ENCODE results near the gene SENP7. TPM values are rescaled to one million over a fixed set of nuclear protein-coding genes. Genes with fewer than 3 reads are reported as not detected.

Gene SENP7
- total RNA-seq, 1 donor from 2014 or later, result 10.8 TPM

- H3K9me3 Mint-ChIP-seq (ENCODE audit: unreplicated experiment), result no peaks in the 10 kb centered on the region
- Histone ChIP-seq H3K36me3 (ENCODE audit: insufficient read depth, low read length) (no peaks in the 10 kb centered on the region), H2AFZ (ENCODE audit: low read depth, low read length) (no peak overlapping the region), H4K20me1 (ENCODE audit: insufficient read depth, low read length) (no peaks in the 10 kb centered on the region), H3K79me2 (ENCODE audit: insufficient read depth, low read length) (no peaks in the 10 kb centered on the region), H3K27me3 (ENCODE audit: insufficient read depth, low read length) (no peaks in the 10 kb centered on the region), H3K9me3 (ENCODE audit: insufficient read depth, low read depth, low read length) (no peaks in the 10 kb centered on the region), H3K4me2 (ENCODE audit: low read length) (no peak overlapping the region), H3K4me3 (ENCODE audit: insufficient read depth, low read depth, low read length) (no peak overlapping the region), H3K9ac (ENCODE audit: low read length) (no peak overlapping the region), H3K27ac (ENCODE audit: low read depth, low read length) (no peak overlapping the region), H3K4me1 (ENCODE audit: insufficient read depth, low read length) (no peaks in the 10 kb centered on the region)
- DNase-seq (ENCODE audit: low read depth) (no peak), FAIRE-seq (no peak)
- TF ChIP-seq EZH2 (IDR thresholded peaks at IDR 0.05; ENCODE audit: insufficient read depth, low read length), result no peak
- no peak for TF ChIP-seq CTCF (IDR thresholded peaks at IDR 0.05; ENCODE audit: insufficient read depth, low read depth, low read length)
- H3K4me3 Mint-ChIP-seq (ENCODE audit: unreplicated experiment), result no peak overlapping the region
- H3K36me3 Mint-ChIP-seq (ENCODE audit: low read depth, unreplicated experiment), result no peaks in the 10 kb centered on the region
- no peaks in the 10 kb centered on the region for H3K27me3 Mint-ChIP-seq (ENCODE audit: low read depth, unreplicated experiment)
- peaks cover 10% of the 10 kb centered on the region for H3K4me1 Mint-ChIP-seq (ENCODE audit: low read depth, unreplicated experiment)
- no peak overlapping the region for H3K27ac Mint-ChIP-seq (ENCODE audit: unreplicated experiment)
These were observed 98.9 kb downstream of the SENP7 start for GRCh38 chr3:101414121-101414520.

- Mint-ChIP-seq H3K27ac (ENCODE audit: unreplicated experiment) (no peak overlapping the region), H3K4me3 (ENCODE audit: unreplicated experiment) (no peak overlapping the region), H3K36me3 (ENCODE audit: low read depth, unreplicated experiment) (no peaks in the 10 kb centered on the region), H3K27me3 (ENCODE audit: low read depth, unreplicated experiment) (no peaks in the 10 kb centered on the region), H3K4me1 (ENCODE audit: low read depth, unreplicated experiment) (peaks cover 10% of the 10 kb centered on the region), H3K9me3 (ENCODE audit: unreplicated experiment) (peaks cover under 1% of the 10 kb centered on the region)
- Histone ChIP-seq H3K4me1 (ENCODE audit: insufficient read depth, low read length) (no peaks in the 10 kb centered on the region), H3K79me2 (ENCODE audit: insufficient read depth, low read length) (no peaks in the 10 kb centered on the region), H3K9me3 (ENCODE audit: insufficient read depth, low read depth, low read length) (no peaks in the 10 kb centered on the region), H3K4me3 (ENCODE audit: insufficient read depth, low read depth, low read length) (no peak overlapping the region), H3K4me2 (ENCODE audit: low read length) (no peak overlapping the region), H3K36me3 (ENCODE audit: insufficient read depth, low read length) (no peaks in the 10 kb centered on the region), H3K9ac (ENCODE audit: low read length) (no peak overlapping the region), H4K20me1 (ENCODE audit: insufficient read depth, low read length) (no peaks in the 10 kb centered on the region), H2AFZ (ENCODE audit: low read depth, low read length) (no peak overlapping the region), H3K27me3 (ENCODE audit: insufficient read depth, low read length) (no peaks in the 10 kb centered on the region), H3K27ac (ENCODE audit: low read depth, low read length) (no peak overlapping the region)
- no peak for FAIRE-seq
- DNase-seq (ENCODE audit: low read depth), result no peak
- no peak for TF ChIP-seq EZH2 (IDR thresholded peaks at IDR 0.05; ENCODE audit: insufficient read depth, low read length)
- no peak for TF ChIP-seq CTCF (IDR thresholded peaks at IDR 0.05; ENCODE audit: insufficient read depth, low read depth, low read length)
These were observed 99.4 kb downstream of the SENP7 start for GRCh38 chr3:101413656-101414055.

GRCh38 chr3:101391413-101391950, 121.5 kb downstream of the SENP7 start:
- Histone ChIP-seq H3K9ac (ENCODE audit: low read length) (no peak overlapping the region), H3K27ac (ENCODE audit: low read depth, low read length) (no peak overlapping the region), H2AFZ (ENCODE audit: low read depth, low read length) (no peak overlapping the region), H3K36me3 (ENCODE audit: insufficient read depth, low read length) (no peaks in the 10 kb centered on the region), H3K4me1 (ENCODE audit: insufficient read depth, low read length) (no peaks in the 10 kb centered on the region), H3K9me3 (ENCODE audit: insufficient read depth, low read depth, low read length) (no peaks in the 10 kb centered on the region), H4K20me1 (ENCODE audit: insufficient read depth, low read length) (no peaks in the 10 kb centered on the region), H3K79me2 (ENCODE audit: insufficient read depth, low read length) (peaks cover 14% of the 10 kb centered on the region), H3K27me3 (ENCODE audit: insufficient read depth, low read length) (no peaks in the 10 kb centered on the region), H3K4me3 (ENCODE audit: insufficient read depth, low read depth, low read length) (no peak overlapping the region), H3K4me2 (ENCODE audit: low read length) (no peak overlapping the region)
- DNase-seq (ENCODE audit: low read depth) (no peak), FAIRE-seq (no peak)
- no peak overlapping the region for H3K4me3 Mint-ChIP-seq (ENCODE audit: unreplicated experiment)
- H3K27ac Mint-ChIP-seq (ENCODE audit: unreplicated experiment), result no peak overlapping the region
- peaks cover 21% of the 10 kb centered on the region for H3K36me3 Mint-ChIP-seq (ENCODE audit: low read depth, unreplicated experiment)
- peaks cover 10% of the 10 kb centered on the region for H3K9me3 Mint-ChIP-seq (ENCODE audit: unreplicated experiment)
- no peaks in the 10 kb centered on the region for H3K27me3 Mint-ChIP-seq (ENCODE audit: low read depth, unreplicated experiment)
- TF ChIP-seq EZH2 (IDR thresholded peaks at IDR 0.05; ENCODE audit: insufficient read depth, low read length) (no peak), CTCF (IDR thresholded peaks at IDR 0.05; ENCODE audit: insufficient read depth, low read depth, low read length) (no peak)
- no peaks in the 10 kb centered on the region for H3K4me1 Mint-ChIP-seq (ENCODE audit: low read depth, unreplicated experiment)

Measured in astrocyte (in vitro differentiated cells and primary cell).